HG03097 (cell line): ENCODE data around the gene RPRD1A.
A peak's percentile ranks its signal among the peaks of the same experiment; 100 is the strongest.
"Not testable (repeated sequence)": the region's sequence is repeated elsewhere in the genome, so short reads cannot be mapped to it uniquely, and the experiment has no call there.

Experiments
- ATAC-seq: cut with Tn5 transposase; IDR thresholded peaks from one replicate; pipeline ENCODE4 v1.9.1; 2021; ENCODE audit not compliant: unreplicated experiment, low FRiP score

Gene RPRD1A

GRCh38 chr18:35972197-35973000 lies 95.0 kb downstream of the RPRD1A start, which contains the start of gene RMP24:
TSS of gene RMP24 (plus strand) at chr18:35972679.
- peak; percentile 88 for ATAC-seq

DNA sequence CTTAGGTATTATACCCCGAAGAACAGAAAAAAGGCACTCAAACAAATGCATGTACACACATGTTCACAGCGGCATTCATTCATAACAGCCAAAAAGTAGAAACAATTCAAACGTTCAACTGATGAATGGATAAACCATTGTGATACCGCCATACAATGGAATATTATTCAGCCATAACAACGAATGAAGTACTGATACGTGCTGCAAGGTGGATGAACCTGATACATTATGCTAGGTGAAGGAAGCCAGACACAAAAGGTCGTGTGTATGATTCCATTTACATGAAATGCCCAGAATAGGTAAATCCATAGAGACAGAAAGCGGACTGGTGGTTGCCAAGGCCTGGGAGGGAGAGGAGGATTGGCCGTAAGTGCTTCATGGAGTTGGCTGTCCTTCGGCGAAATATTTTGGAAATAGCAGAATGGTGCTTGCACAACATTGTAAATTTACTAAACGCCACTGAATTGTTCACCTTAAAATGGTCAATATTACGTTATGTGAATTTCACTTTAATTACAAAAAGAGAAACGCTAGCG lies 95.6 kb downstream of the RPRD1A start:
- peak; percentile 9 for ATAC-seq

- no peak for ATAC-seq
Measured at GRCh38 chr18:35969676-35970075, 97.7 kb downstream of the RPRD1A start.

GRCh38 chr18:35968278-35968880 lies 99.0 kb downstream of the RPRD1A start:
- ATAC-seq = no peak

DNA sequence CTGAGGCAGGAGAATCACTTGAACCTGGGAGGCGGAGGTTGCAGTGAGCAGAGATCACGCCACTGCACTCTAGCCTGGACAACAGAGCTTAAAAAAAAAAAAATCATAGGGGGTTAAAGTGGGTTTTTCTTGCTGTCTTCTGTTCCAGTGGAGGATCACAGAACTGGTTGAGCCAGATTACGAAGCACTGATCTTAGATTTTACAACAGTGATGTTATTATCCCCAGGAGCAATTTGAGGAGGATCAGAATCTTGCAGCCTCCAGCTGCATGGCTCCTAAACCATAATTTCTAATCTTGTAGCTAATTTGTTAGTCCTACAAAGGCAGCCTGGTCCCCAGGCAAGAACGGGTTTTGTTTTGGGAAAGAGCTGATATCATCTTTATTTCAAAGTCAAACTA lies 99.5 kb downstream of the RPRD1A start:
- ATAC-seq = not testable (repeated sequence)

DNA sequence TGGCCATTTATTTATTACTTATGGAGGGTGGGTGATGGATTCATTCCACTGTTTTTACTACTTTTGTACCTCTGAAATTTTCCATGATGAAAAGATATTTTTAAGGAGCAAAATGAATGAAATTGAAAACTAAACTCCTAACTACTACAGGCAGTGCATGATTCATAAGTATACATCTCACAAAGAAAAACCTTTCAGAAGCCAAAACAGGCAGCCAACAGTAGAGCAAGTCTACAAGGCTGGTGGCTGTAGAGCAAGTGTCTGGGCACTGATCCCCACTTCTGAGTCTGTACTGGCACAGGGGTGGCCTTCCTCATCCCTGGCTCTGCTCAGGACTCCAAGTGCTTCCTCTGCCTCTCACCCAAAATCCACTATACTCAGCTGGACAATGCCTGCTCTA lies 103.0 kb downstream of the RPRD1A start:
- ATAC-seq = no peak

- no peak for ATAC-seq
Measured at GRCh38 chr18:35962320-35962719, 105.0 kb downstream of the RPRD1A start.

DNA sequence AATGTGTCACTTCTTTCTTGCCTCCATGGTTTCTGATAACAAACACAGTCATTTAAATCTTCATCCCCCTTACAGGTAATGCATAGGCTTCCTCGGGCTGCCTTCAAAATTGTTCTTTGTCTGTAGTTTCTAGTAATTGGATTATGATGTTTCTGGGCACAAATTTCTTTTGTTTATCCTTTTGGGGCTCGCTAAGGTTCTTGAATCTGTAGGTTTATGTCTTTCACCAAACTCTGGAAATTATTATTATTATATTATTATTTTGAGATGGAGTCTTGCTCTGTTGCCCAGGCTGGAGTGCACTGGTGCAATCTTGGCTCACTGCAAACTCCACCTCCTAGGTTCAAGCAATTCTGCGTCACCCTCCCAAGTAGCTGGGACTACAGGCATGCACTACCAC lies 111.1 kb downstream of the RPRD1A start:
- no peak for ATAC-seq

DNA sequence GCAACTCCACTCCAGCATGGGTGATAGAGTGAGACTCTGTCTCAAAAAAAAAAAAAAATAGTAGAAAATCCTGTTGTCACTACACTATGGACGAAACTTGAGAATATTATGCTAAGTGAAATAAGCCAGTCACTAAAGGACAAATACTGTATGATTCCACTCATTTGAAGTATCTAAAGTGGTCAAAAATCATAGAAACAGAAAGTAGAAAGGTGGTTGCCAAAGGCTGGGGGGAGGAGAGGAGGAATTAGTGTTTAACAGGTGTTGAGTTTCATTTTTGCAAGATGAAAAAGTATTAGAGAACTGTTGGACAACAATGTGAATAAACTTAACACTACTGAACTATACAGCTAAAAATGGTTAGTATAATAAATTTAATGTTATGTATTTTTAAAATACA lies 113.7 kb downstream of the RPRD1A start:
- peak; percentile 82 for ATAC-seq

- ATAC-seq = no peak
Measured at GRCh38 chr18:35950628-35950982, 116.8 kb downstream of the RPRD1A start.

GRCh38 chr18:35949903-35950627 lies 117.3 kb downstream of the RPRD1A start:
- ATAC-seq = peak; percentile 42

GRCh38 chr18:35949090-35949489 lies 118.3 kb downstream of the RPRD1A start:
- ATAC-seq = no peak

DNA sequence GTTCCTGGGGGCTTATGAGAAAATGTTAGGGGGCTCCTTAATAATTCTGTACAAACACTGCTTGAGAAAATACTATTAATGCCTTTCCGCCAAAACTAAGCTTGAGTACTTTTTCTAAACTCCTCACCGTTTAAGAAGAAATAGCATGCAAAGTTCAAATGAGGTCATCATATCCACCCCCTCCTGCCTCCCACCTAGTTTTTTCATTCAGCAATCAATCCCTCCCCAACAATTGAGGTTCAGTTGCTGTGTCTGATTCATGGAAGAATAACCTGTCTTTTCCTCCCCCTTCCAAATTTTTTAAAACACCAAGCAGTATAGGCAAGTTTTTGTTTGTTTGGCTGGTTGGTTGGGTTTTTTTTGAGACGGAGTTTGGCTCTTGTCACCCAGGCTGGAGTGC lies 119.3 kb downstream of the RPRD1A start:
- ATAC-seq = no peak

- ATAC-seq = no peak
Measured at GRCh38 chr18:35942661-35943060, 124.7 kb downstream of the RPRD1A start.

GRCh38 chr18:35942133-35942532 lies 125.2 kb downstream of the RPRD1A start:
- no peak for ATAC-seq

GRCh38 chr18:35941299-35941698 lies 126.1 kb downstream of the RPRD1A start:
- ATAC-seq = no peak
